Measurements from ENCODE around the gene SZT2.
"Not testable (repeated sequence)": the region's sequence is repeated elsewhere in the genome, so short reads cannot be mapped to it uniquely, and the experiment has no call there.

Gene SZT2

GRCh38 chr1:43499898-43500297 lies 110.2 kb downstream of the SZT2 start:
- H3K4me3 ChIP-seq (ENCODE audit: low read depth in 1 of 2, low read length in 2 of 2) = no peak overlapping the region
- no peaks in the 10 kb centered on the region for H3K36me3 ChIP-seq (ENCODE audit: insufficient read depth, low read length)
- H3K9ac ChIP-seq (ENCODE audit: low read length) = no peak overlapping the region
- H3K4me1 ChIP-seq (ENCODE audit: insufficient read depth, low read length) = no peaks in the 10 kb centered on the region
- H3K27ac ChIP-seq (ENCODE audit: low read depth, low read length) = no peak overlapping the region
- no peaks in the 10 kb centered on the region for H3K9me3 ChIP-seq (ENCODE audit: low read length)
- no peaks in the 10 kb centered on the region for H3K27me3 ChIP-seq (ENCODE audit: control insufficient read depth in 1 of 2, insufficient read depth in 2 of 2, low read length in 2 of 2)

GRCh38 chr1:43501806-43502205 lies 112.1 kb downstream of the SZT2 start:
- H3K9ac ChIP-seq (ENCODE audit: low read length); H3K36me3 ChIP-seq (ENCODE audit: insufficient read depth, low read length); H3K27ac ChIP-seq (ENCODE audit: low read depth, low read length); H3K4me1 ChIP-seq (ENCODE audit: insufficient read depth, low read length); H3K9me3 ChIP-seq (ENCODE audit: low read length); H3K4me3 ChIP-seq (ENCODE audit: low read depth in 1 of 2, low read length in 2 of 2); H3K27me3 ChIP-seq (ENCODE audit: control insufficient read depth in 1 of 2, insufficient read depth in 2 of 2, low read length in 2 of 2): not testable (repeated sequence)

GRCh38 chr1:43503534-43503933 lies 113.8 kb downstream of the SZT2 start:
- Histone ChIP-seq H3K4me1 (ENCODE audit: insufficient read depth, low read length) (no peaks in the 10 kb centered on the region), H3K27me3 (ENCODE audit: control insufficient read depth in 1 of 2, insufficient read depth in 2 of 2, low read length in 2 of 2) (no peaks in the 10 kb centered on the region), H3K4me3 (ENCODE audit: low read depth in 1 of 2, low read length in 2 of 2) (no peak overlapping the region), H3K9me3 (ENCODE audit: low read length) (no peaks in the 10 kb centered on the region), H3K27ac (ENCODE audit: low read depth, low read length) (no peak overlapping the region), H3K36me3 (ENCODE audit: insufficient read depth, low read length) (no peaks in the 10 kb centered on the region), H3K9ac (ENCODE audit: low read length) (no peak overlapping the region)

Measured in muscle layer of colon (tissue), 2 donors.